Subcutaneous adipose tissue (tissue), 4 donors: ENCODE results near the gene HBP1. TPM values are rescaled to one million over a fixed set of nuclear protein-coding genes. Genes with fewer than 3 reads are reported as not detected.

ENCODE experiments used
- CTCF ChIP-seq: fragments of 450-650 bp; IDR thresholded peaks from one replicate; pipeline ENCODE4 v1.5.1; 2016; ENCODE audit warnings: low read depth, mild to moderate bottlenecking, control low read depth, antibody characterized with exemption, moderate library complexity
- total RNA-seq, 4 donors: library from RNA; depleted of rRNA; stranded (reverse); fragments of >200 nt; gene quantifications; one replicate each; pipeline ENCODE4 v1.1.0, GENCODE V29; 2016

The HBP1 gene
- total RNA-seq, 4 donors from 2014 or later, result 117 to 221 (median 181) TPM

GRCh38 chr7:107219563-107220244, 50.9 kb downstream of the HBP1 start:
- TF ChIP-seq CTCF, result no peak

- no peak for TF ChIP-seq CTCF
Observed at GRCh38 chr7:107220356-107220755, 51.6 kb downstream of the HBP1 start.

DNA sequence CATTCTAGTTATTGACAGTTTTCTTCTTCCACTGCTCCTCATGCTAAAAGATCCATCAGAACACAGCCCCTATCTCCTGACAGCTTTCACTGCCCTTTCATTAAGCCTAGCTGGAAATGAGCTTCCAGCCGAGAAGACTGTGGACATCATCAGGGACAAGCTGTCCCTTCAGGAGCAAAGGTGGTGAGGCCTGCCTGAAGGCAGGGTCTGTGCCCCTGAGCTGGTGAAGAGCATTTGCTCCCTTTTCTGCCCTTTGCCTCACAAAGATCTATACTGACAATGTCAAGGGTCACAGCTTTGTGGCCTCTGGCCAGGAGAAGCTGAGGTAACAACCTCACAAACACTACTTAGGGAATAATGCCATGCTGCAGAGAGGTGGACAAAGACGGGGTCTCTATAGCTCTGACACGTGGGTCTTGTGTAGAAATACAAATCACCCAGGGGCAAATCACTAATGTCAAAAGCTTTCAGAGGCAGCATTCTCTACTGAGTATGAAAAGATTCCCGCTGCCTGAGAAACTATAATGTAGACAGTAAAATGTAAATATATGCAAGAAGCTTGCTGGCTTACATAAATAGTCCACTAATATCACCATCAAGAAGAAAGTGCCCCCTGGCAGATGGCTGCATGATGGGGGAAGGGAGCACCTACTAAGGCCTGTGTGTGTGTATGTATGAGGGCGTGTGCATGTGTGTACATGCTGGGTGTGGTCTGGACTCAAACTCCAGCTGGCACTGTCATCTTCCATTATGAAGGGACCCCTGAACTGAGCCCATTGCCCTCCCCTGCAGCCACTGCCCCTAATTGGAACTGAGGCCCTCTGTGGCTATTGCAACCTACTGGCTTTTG, 55.8 kb downstream of the HBP1 start:
- TF ChIP-seq CTCF, result no peak

GRCh38 chr7:107228291-107228690, 59.5 kb downstream of the HBP1 start:
- TF ChIP-seq CTCF, result no peak

GRCh38 chr7:107230334-107230733, 61.5 kb downstream of the HBP1 start:
- no peak for TF ChIP-seq CTCF

GRCh38 chr7:107232568-107233090, 63.8 kb downstream of the HBP1 start:
- TF ChIP-seq CTCF, result no peak

DNA sequence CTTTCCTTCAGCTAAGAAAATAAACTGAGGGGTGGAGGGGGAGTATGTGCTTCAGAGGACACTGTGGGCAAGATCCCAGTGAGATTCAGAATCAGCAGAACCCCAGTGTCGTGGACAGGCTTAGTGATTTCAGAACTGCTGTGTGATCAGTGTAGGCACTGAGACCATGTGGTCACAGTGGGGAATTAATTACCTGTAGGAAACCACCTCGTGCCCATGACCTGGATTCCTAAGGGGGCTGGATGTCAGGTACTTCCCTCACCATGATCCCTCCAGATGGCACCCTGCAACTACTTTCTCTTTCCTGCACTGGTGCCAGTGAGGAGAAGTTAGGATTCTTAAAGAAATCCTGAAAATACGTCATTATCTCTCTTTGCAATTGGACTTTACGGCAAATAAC, 64.4 kb downstream of the HBP1 start:
- TF ChIP-seq CTCF, result no peak
